Tibial artery (tissue), 4 donors: ENCODE measurements around the gene PEX12.

Source experiments
- DNase-seq, 2 donors: peaks; one replicate each; pipeline ENCODE4 v3.0.0-alpha.2; 2019
- H3K27ac ChIP-seq, 2 donors: fragments of 200-600 bp; sonication (generic) in 1 of 2; 1 replicate in 1 of 2; 2 replicates in 1 of 2; pipeline ENCODE4 v1.5.1; 2018 to 2019; ENCODE audit warnings: mild to moderate bottlenecking in 1 of 2
- H3K27me3 ChIP-seq, 2 donors: fragments of 200-600 bp; sonication (generic) in 1 of 2; one replicate each; pipeline versions ENCODE4 v1.5.1 to v1.6.0; 2016 to 2019
- H3K36me3 ChIP-seq, 3 donors: fragments of 200-600 bp; sonication (generic) in 2 of 3; one replicate each; pipeline ENCODE4 v1.5.1; 2016 to 2019; ENCODE audit warnings: mild to moderate bottlenecking in 2 of 3
- H3K4me1 ChIP-seq, 4 donors: fragments of 200-600 bp; sonication (generic) in 2 of 4; 1 replicate in 3 of 4; 2 replicates in 1 of 4; pipeline ENCODE4 v1.5.1; 2016 to 2019
- H3K4me3 ChIP-seq, 2 donors: fragments of 200-600 bp; sonication (generic) in 1 of 2; 1 replicate in 1 of 2; 2 replicates in 1 of 2; pipeline ENCODE4 v1.5.1; 2018 to 2019; ENCODE audit warnings: mild to moderate bottlenecking in 2 of 2
- H3K9me3 ChIP-seq, 3 donors: fragments of 200-600 bp; sonication (generic) in 1 of 3; one replicate each; pipeline ENCODE4 v1.5.1; 2016 to 2019
- intact Hi-C: fragments of 100-400 bp; cut with DNase I; formaldehyde crosslinking; loops from one replicate; pipeline ENCODE4 v1.15.0; 2023; ENCODE audit warnings: low total_unique reads
- TF ChIP-seq, protein P1 (sequence below), 2 experiments: fragments of 200-600 bp in 1 of 2; fragments of 450-650 bp in 1 of 2; IDR thresholded peaks; one replicate each; pipeline ENCODE4 v1.5.1; 2017 to 2019; ENCODE audit warnings: antibody characterized with exemption in 2 of 2, mild to moderate bottlenecking in 1 of 2, moderate library complexity in 1 of 2

The PEX12 gene

DNA sequence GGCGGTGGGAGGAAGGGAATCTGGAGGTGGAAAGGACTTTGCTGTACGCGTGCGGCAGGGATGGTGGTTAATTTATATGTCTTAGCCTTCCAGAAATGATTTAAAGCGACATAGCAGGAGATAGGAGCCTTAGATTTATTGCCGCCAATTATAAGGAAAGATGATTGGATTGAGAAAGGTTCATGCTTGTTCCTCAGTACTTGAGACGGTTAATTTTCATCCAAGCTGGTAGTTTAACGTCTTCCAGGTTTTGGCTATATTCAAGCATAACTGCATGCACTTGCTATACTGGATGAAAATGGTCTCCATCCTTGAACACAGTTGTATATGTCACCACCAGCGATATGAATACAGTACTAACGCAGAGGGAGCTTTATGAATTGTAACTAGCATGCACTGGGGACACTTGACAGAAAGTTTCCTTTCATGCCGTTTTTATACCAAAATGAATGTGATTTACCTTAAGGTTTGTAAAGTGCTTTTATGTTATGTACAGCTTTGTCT, 610 bp upstream of the PEX12 start:
- Histone ChIP-seq H3K27me3 (no peaks in the 10 kb centered on the region), H3K4me3 (peak overlapping the region; percentile 71 to 78), H3K36me3 (peaks cover 0 to 16% (median 8%) of the 10 kb centered on the region in 3 donors), H3K4me1 (peaks cover 0 to 19% (median 12%) of the 10 kb centered on the region in 4 donors), H3K27ac (peak overlapping the region; percentile 89), H3K9me3 (no peaks in the 10 kb centered on the region)
- TF ChIP-seq, protein P1, sequence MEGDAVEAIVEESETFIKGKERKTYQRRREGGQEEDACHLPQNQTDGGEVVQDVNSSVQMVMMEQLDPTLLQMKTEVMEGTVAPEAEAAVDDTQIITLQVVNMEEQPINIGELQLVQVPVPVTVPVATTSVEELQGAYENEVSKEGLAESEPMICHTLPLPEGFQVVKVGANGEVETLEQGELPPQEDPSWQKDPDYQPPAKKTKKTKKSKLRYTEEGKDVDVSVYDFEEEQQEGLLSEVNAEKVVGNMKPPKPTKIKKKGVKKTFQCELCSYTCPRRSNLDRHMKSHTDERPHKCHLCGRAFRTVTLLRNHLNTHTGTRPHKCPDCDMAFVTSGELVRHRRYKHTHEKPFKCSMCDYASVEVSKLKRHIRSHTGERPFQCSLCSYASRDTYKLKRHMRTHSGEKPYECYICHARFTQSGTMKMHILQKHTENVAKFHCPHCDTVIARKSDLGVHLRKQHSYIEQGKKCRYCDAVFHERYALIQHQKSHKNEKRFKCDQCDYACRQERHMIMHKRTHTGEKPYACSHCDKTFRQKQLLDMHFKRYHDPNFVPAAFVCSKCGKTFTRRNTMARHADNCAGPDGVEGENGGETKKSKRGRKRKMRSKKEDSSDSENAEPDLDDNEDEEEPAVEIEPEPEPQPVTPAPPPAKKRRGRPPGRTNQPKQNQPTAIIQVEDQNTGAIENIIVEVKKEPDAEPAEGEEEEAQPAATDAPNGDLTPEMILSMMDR (IDR thresholded peaks at IDR 0.05): no peak
- intact Hi-C loops: no loop called here
- DNase-seq: no peak

DNA sequence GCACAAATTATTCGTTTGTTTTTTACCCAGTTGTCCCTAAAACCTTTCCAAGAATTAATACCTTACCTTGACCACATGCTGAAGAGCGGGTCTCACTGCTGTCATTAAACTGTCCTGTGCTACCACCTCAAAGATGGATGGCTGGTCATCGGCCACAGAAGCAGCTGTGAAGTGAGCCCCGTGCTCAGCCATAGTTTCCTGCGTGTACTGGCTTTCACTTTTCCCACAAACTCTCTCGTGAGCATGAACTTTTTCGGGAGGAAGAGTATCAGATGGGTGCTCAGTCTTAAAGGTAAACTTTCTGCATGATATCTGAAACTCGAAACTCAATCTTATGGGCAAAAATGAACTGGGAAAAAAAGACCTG, 558 bp downstream of the PEX12 start:
- peaks cover 0 to 19% (median 12%) of the 10 kb centered on the region in 4 donors for H3K4me1 ChIP-seq
- H3K27ac ChIP-seq: peak overlapping the region; percentile 89
- H3K4me3 ChIP-seq: peak overlapping the region; percentile 71 to 78
- H3K9me3 ChIP-seq: no peaks in the 10 kb centered on the region
- intact Hi-C loops: no loop called here
- peaks cover 0 to 19% (median 8%) of the 10 kb centered on the region in 3 donors for H3K36me3 ChIP-seq
- TF ChIP-seq, protein P1 (IDR thresholded peaks at IDR 0.05): no peak
- no peaks in the 10 kb centered on the region for H3K27me3 ChIP-seq
- DNase-seq: no peak

DNA sequence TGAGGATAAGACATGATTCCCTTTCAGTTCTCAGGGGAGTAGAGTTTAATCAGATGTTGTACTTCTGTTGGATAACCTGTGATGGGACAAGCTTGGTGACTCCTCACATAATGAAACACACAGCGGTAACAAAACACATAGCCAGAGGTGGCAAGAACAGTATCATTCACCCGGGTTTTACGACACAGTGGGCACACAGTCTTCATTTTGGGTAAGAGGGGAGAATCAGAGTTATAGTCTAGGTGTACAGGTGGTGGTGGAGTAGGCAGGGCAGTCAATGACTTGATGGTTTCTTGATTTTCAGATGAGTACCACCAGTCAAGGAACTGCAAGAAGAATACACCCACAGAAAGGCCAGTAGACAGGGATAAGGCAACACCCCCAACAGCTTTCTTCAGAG, 2.6 kb downstream of the PEX12 start:
- Histone ChIP-seq H3K4me1 (peaks cover 0 to 23% (median 14%) of the 10 kb centered on the region in 4 donors), H3K27me3 (no peaks in the 10 kb centered on the region), H3K36me3 (peaks cover 0 to 19% (median 8%) of the 10 kb centered on the region in 3 donors), H3K4me3 (no peak overlapping the region), H3K27ac (no peak overlapping the region), H3K9me3 (no peaks in the 10 kb centered on the region)
- intact Hi-C loops: no loop called here
- TF ChIP-seq, protein P1 (IDR thresholded peaks at IDR 0.05): no peak
- DNase-seq: no peak

DNA sequence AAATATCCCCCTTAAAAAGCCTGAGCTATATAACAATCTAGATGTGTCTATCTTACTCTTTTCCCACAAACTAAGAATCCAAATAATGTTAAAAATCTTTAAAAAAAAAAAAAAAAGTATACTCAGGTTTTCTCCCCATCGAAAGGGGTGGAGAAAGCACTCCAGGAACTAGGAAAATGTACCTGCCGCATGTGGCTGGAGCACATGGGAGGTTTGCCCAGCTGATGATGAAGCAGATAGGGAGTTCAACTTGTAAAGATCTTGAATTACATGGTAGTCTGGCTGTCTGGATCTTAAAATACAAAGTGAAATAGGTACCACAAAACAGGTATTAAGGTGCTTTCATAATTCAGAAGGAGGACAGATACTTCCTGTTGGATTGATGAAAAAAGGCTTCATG, 9.0 kb downstream of the PEX12 start:
- Histone ChIP-seq H3K27me3 (no peaks in the 10 kb centered on the region), H3K9me3 (no peaks in the 10 kb centered on the region), H3K4me3 (peak overlapping the region in 1 of 2 donors; percentile 62), H3K4me1 (peaks cover 0 to 26% (median 16%) of the 10 kb centered on the region in 4 donors), H3K27ac (no peak overlapping the region), H3K36me3 (peaks cover 0 to 4% (median 2%) of the 10 kb centered on the region in 3 donors)
- DNase-seq: no peak
- intact Hi-C loops: loop anchor here (10.0 kb wide), 1 partner anchor 325 kb away; the partner anchor contains the start of gene SLFN5
- TF ChIP-seq, protein P1 (IDR thresholded peaks at IDR 0.05): no peak

DNA sequence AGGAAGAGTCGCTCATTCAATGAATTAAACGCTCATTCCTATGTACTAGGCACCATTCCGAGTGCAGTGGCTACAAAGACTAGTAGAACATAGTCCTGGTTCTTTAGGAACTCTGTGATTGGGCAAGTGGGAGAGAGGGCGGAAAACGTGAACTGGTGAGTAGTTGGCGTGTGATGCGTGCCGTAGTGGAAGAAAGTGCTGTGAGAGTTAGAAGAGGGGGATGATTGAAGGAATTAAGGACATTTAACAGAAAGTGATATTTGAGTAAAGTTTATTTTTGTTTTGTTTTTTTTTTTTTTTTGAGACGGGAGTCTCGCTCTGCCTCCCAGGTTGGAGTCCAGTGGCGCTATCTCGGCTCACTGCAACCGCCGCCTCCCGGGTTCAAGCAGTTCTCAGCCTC, 9.8 kb downstream of the PEX12 start:
- Histone ChIP-seq H3K9me3 (no peaks in the 10 kb centered on the region), H3K4me3 (peak overlapping the region; percentile 62), H3K36me3 (no peaks in the 10 kb centered on the region), H3K27me3 (no peaks in the 10 kb centered on the region), H3K27ac (peak overlapping the region; percentile 80 to 89), H3K4me1 (peaks cover 0 to 26% (median 16%) of the 10 kb centered on the region in 4 donors)
- intact Hi-C loops: loop anchor here (10.0 kb wide), 1 partner anchor 324 kb away; the partner anchor contains the start of gene SLFN5
- TF ChIP-seq, protein P1 (IDR thresholded peaks at IDR 0.05): no peak
- DNase-seq: no peak
